Omental fat pad (tissue), 4 donors: ENCODE measurements around the gene WDR45B. TPM values are rescaled to one million over a fixed set of nuclear protein-coding genes. Genes with fewer than 3 reads are reported as not detected.

Source experiments
- ATAC-seq: fragments of 150-250 bp; one replicate; pipeline ENCODE4 v1.9.1; 2016; ENCODE audit warnings: mild to moderate bottlenecking, moderate library complexity; ENCODE audit not compliant: low FRiP score
- DNase-seq: peaks from one replicate; pipeline ENCODE4 v3.0.0-alpha.2; 2019; ENCODE audit warnings: low spot score
- small RNA-seq: library from RNA; depleted of rRNA; stranded (forward); fragments of <200 nt; gene quantifications from one replicate; pipeline ENCODE3, GENCODE V24; 2016
- total RNA-seq, 4 donors: library from RNA; depleted of rRNA; stranded (reverse); fragments of >200 nt; gene quantifications; one replicate each; pipeline ENCODE4 v1.1.0, GENCODE V29; 2016
- TF ChIP-seq, protein P1 (sequence below), 3 donors: fragments of 450-650 bp; IDR thresholded peaks; one replicate each; pipeline ENCODE4 v1.5.1; 2016 to 2017; ENCODE audit warnings: antibody characterized with exemption in 3 of 3, mild to moderate bottlenecking in 3 of 3, moderate library complexity in 2 of 3

WDR45B gene
- total RNA-seq, 4 donors from 2014 or later = 63.0 to 139 (median 86.0) TPM

DNA sequence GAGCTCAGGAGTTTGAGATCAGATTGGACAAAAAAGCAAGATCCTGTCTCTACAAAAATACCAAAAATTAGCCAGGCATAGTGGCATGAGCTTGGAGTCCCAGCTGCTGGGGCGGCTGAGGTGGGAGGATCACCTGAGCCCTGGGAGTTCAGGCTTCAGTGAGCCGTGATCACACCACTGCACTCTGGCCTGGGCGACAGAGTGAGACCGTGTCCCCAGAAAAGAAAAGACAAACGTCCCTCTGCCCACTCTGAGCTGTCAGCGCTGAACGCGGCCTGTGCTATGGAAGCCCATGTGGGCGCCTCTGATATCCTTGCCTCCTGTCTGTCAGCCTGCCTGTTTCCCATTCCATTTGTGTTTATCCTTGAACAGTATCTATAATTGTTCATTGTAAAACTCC is 78.0 kb downstream of the WDR45B start:
- DNase-seq = no peak
- TF ChIP-seq, protein P1, sequence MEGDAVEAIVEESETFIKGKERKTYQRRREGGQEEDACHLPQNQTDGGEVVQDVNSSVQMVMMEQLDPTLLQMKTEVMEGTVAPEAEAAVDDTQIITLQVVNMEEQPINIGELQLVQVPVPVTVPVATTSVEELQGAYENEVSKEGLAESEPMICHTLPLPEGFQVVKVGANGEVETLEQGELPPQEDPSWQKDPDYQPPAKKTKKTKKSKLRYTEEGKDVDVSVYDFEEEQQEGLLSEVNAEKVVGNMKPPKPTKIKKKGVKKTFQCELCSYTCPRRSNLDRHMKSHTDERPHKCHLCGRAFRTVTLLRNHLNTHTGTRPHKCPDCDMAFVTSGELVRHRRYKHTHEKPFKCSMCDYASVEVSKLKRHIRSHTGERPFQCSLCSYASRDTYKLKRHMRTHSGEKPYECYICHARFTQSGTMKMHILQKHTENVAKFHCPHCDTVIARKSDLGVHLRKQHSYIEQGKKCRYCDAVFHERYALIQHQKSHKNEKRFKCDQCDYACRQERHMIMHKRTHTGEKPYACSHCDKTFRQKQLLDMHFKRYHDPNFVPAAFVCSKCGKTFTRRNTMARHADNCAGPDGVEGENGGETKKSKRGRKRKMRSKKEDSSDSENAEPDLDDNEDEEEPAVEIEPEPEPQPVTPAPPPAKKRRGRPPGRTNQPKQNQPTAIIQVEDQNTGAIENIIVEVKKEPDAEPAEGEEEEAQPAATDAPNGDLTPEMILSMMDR (IDR thresholded peaks at IDR 0.05) = no peak
- ATAC-seq = no peak

DNA sequence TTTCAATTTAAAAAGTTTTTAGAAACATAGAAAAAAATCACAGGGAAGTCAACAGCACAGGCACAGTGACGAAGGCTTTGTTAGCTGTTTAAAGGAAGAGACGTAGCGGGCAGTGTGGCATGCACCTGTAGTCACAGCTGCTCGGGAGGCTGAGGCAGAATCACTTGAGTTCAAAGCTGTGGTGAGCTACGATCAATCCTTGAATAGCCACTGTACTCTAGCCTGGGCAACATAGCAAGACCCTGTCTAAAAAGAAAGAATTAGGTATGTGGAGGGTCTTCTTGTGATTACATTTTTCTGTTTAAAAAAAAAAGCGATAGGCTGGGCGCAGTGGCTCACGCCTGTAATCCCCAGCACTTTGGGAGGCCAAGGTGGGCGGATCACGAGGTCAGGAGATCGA is 78.6 kb downstream of the WDR45B start:
- DNase-seq (no peak), ATAC-seq (no peak)
- TF ChIP-seq, protein P1 (IDR thresholded peaks at IDR 0.05) = no peak

DNA sequence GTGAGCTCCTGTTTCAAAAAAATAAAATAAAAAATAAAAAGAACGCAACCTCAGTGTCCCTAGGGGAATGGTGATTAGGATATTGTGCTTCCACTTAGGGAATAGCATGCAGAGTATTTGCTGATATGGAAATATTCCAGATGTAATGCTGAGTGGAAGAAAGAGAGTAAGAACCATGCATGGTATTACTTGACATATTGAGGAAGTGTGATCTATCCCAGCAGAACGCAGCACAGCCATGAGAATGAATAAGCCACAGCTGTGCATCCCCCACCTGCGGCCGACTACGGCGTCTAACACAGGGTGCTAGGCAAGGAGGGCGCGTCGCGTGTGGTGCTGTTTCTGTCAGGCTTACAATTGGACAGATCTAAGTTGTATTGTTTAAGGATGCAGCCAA is 79.2 kb downstream of the WDR45B start:
- ATAC-seq (no peak), DNase-seq (no peak)
- TF ChIP-seq, protein P1 (IDR thresholded peaks at IDR 0.05) = no peak

DNA sequence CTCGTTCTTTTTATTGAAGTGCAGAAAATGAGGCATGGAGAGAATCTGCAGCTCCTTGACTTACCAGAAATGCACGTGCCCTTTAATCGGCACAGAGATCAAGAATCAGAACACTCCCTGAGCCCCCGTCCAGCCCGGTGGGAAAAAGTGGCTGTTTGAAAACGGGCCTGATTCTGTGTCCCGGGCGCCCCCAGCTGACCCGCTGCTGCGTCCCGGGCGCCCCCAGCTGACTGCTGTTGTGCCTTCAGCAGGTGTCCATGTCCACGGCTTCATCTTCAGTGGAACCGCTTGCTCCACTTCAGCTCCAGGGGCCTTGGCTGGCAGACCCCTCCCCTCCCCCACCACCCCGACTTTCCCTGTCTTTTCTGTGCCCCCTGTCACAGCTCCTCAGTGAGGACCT is 81.0 kb downstream of the WDR45B start:
- ATAC-seq (no peak), DNase-seq (no peak)
- TF ChIP-seq, protein P1 (IDR thresholded peaks at IDR 0.05) = no peak

DNA sequence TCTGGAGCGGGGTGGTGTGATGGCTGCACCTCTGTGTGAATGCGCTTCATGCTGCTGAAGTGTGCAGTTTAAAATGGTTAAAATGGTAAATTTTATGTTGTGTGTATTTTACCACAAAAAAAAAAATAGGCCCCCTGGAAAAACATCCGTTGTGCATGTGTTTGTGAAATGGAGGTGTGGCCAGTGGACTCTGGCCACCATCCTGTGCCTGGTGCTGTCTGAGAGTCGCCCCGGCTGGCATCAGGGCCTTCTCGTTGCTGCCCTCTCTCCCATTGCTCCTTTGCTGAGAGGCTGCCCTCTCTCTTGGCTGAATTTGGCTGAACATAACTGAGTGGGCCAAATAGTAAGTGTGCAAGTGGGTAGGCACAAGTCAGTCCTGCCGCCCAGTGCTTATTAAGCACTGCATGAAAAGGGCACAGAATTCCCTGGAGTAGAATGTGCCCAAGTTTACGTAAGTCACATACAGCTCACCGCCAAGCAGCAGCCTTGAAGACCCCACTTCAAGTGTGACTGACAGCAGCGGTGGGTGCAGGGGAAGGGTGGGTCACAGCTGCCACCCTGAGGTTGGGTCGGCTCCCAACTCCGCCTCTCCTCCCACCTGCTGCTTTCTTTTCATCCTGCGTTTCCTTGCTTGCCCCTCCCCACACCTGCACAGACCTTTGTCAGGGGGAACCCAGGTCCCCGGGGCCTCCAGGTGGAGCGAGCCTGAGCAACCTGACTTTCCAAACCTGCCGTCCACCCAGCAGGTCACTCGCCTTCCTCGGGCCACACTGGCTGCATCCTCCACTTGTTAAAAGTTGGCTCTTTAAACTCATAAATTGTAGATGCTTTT is 81.9 kb downstream of the WDR45B start:
- DNase-seq (no peak), ATAC-seq (no peak)
- TF ChIP-seq, protein P1 (IDR thresholded peaks at IDR 0.05) = no peak

DNA sequence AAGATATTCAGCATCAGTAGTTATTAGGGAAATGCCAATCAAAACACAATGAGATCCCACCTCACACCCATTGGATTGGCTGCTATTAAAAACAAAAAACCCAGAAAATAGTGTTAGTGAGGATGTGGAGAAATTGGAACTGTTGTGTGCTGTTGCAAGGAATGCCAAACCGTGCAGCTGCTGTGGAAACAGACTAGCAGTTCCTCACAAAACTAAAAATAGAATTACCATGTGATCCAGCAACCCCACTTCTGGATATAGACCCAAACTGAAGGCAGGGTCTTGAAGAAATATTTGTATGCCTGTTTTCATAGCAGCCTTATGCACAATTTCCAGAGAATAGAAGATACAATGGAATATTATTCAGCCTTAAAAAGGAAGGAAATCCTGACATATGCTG is 82.7 kb downstream of the WDR45B start:
- TF ChIP-seq, protein P1 (IDR thresholded peaks at IDR 0.05) = no peak
- DNase-seq (no peak), ATAC-seq (no peak)

Small RNA genes lying within 50 kb of the gene (small RNA-seq; reads per million reads assigned to genes)
- not detected for gene MIR4525

Other genes with a start within 250 kb of the WDR45B start
- gene HEXD, start 230.1 kb downstream of the WDR45B start, total RNA-seq = 10 to 100 TPM; 29.1 to 66.4 (median 47.3) TPM
- 10 to 100 TPM; 22.9 to 31.6 (median 28.6) TPM for gene OGFOD3, start 229.9 kb downstream of the WDR45B start, total RNA-seq
- 10 to 100 TPM; 43.8 to 74.6 (median 68.4) TPM for gene CYBC1, start 197.7 kb downstream of the WDR45B start, total RNA-seq
- 10 to 100 TPM; 31.8 to 48.7 (median 35.7) TPM for gene NARF, start 189.7 kb downstream of the WDR45B start, total RNA-seq
- gene FOXK2, start 128.7 kb downstream of the WDR45B start, total RNA-seq = 10 to 100 TPM; 35.8 to 61.0 (median 38.4) TPM
- gene RAB40B, start 50.3 kb upstream of the WDR45B start, total RNA-seq = 10 to 100 TPM in 1 of 4 donors, 1 to 10 TPM in 3; 8.0 to 12.3 (median 9.6) TPM
- 10 to 100 TPM in 2 of 4 donors, 1 to 10 TPM in 2; 6.4 to 18.8 (median 12.3) TPM for gene FN3KRP, start 68.3 kb upstream of the WDR45B start, total RNA-seq
- 10 to 100 TPM in 1 of 4 donors, 1 to 10 TPM in 3; 2.8 to 13.0 (median 7.5) TPM for gene FN3K, start 87.2 kb upstream of the WDR45B start, total RNA-seq
- 10 to 100 TPM; 30.5 to 94.3 (median 51.8) TPM for gene TBCD, start 103.6 kb upstream of the WDR45B start, total RNA-seq
- not detected for gene ZNF750, start 191.6 kb upstream of the WDR45B start, total RNA-seq